Right kidney (tissue), 1 donor: ENCODE measurements around the gene ADAMTSL3.
"Not testable (repeated sequence)": the region's sequence is repeated elsewhere in the genome, so short reads cannot be mapped to it uniquely, and the experiment has no call there.

ENCODE experiments used
- DNase-seq: peaks from one replicate; pipeline ENCODE4 v3.0.0-alpha.2; 2016

Gene ADAMTSL3

GRCh38 chr15:83926116-83926515 is 272.2 kb downstream of the ADAMTSL3 start:
- no peak for DNase-seq

- no peak for DNase-seq
Measured at GRCh38 chr15:83927704-83928391, 273.9 kb downstream of the ADAMTSL3 start.

DNA sequence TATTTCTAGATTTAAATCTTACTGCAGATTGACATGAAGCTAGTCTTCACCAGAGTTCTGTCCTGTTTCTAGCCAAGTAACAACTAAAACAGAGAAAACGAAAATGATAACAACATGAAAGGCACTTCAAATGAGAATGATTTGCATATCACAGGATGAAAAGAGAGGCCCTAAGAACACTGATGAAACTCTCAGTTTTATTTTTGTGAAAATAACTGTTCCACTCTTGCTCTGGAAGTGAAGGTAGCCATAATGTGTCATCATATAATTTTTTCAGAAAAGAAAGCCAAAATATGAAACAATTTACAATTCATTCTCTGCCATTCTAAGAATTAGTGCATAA is 274.4 kb downstream of the ADAMTSL3 start:
- no peak for DNase-seq

DNA sequence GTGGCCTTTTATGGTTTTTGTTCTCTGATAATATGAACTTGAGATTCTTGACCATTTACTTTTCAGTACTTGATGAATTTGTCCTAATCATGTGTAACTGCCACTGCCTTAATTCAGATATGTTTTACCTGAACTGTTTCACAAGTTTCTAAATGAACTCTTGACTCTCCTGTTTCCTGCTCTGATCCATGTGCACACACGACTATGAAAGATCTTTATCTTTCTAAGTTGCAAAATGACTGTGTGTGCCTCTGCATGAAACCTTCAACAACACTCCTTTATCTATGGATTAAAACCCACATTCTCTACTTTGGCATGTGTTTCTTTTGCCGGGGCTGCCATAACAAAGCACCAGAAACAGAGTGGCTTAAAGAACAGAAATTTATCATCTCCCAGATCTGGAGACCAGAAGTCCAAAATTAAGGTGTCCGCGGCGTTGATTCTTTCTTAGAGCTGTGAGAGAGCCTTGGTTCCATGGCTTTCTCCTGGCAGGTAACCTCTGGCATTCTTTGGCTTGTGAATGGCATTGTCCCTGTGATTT is 275.0 kb downstream of the ADAMTSL3 start:
- DNase-seq: no peak

GRCh38 chr15:83929619-83930018 is 275.7 kb downstream of the ADAMTSL3 start:
- no peak for DNase-seq

- DNase-seq: no peak
Measured at GRCh38 chr15:83930392-83931212, 276.7 kb downstream of the ADAMTSL3 start.

GRCh38 chr15:83935774-83936173 is 281.9 kb downstream of the ADAMTSL3 start:
- DNase-seq: no peak

- DNase-seq: no peak
Measured at GRCh38 chr15:83940136-83940535, 286.2 kb downstream of the ADAMTSL3 start.

DNA sequence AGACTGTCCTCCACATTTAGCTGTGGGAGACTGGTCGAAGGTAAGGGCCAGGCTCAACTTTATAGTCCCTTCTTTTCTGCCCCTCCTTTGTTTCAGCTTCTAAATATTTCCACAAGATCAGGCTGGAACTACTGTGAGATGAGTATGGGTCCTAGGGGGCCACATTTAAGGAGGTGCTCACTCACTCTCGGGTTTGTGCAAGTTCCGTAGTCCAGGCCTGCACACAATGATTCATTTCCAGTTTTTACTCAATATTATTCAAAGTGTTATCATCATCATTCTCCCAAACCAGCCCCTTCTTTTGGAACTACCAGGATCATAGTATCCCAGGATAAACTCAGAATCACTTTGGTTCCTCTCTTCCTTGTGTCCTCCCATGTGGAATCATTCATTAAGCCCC is 289.1 kb downstream of the ADAMTSL3 start:
- DNase-seq: no peak

DNA sequence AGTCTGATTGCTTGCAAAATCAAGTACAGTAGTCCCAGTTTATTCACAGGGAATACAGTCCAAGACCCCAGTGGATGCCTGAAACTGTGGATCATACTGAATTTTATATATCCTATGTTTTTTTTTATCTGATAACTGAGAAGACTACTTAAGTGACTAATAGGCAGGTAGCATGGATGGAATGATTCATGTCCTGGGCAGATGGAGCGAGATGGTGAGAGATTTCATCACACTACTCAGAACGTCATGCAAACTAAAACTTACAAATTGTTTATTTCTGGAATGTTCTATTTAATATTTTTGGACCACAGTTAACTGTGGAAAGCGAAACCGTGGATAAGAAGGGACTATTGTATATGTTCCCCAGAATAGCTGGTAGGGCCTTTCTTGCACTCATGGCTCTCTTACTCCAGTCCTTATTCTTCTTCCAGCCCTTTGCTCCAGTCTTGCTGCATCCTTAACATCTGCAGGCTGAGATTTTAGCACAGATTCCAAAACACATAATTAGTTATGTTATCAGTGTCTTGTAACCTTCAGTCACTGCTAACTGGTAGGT is 290.0 kb downstream of the ADAMTSL3 start:
- no peak for DNase-seq

DNA sequence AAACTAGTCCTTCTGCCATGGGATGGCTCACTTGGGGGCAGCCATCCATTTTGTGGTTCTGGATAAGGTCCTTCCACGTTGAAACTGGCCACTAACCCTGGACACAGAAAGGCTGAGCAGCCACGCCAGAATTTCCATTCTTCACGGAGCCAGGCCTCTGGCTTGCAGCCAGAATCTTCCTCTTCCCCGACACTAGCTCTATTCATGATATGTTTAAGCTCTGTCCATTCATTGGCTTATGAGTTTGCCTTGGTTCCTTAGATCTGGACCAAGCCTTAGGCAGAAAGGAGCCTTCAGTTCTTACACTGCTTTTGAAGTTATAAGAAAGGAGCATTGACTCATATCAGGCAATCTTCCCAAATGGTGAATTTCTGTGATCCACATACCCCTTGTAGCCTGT is 293.2 kb downstream of the ADAMTSL3 start:
- no peak for DNase-seq

GRCh38 chr15:83954506-83954905 is 300.6 kb downstream of the ADAMTSL3 start:
- no peak for DNase-seq

DNA sequence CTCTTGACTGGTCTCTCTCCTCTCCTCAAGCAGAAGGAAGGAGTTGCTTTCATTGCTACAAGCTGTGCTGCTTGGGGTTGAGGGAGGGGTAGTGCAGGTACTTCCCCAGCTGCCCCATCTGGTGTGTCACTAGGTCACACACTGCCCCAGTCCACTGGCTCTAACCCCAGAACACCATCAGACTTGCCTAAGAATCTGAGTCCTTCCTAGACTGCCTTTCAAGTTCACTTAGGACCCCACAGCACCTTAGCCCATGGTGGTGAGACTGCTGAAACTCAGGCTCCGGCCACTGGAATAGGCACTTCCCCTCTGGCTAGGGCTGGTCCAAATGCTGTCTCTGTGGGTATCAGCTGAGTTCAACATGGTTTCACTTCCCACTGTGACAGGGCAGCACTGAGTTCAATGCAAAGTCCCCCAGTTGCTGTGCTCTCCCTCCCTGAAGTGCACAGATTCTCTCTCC is 301.9 kb downstream of the ADAMTSL3 start:
- DNase-seq: no peak

DNA sequence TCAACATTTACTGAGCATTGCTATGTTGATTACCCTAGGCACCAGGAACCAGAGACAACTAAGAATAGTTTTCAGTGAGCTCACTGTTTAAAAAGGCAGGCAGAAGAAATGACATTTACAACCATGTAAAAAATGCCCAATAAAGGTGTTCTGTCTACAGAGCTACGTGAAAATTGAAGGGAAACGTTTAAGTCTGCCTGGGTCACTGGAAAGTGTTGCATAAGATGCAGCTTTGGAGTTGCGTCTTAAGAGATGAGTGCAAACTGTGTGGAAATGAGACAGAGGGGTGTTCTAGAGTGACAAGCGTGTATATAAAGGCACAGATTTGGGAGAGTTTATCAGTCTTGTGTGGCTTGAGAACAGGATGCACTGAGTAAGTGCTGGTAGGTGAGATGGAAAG is 303.0 kb downstream of the ADAMTSL3 start:
- DNase-seq: no peak

GRCh38 chr15:83959477-83959876 is 305.6 kb downstream of the ADAMTSL3 start:
- no peak for DNase-seq

DNA sequence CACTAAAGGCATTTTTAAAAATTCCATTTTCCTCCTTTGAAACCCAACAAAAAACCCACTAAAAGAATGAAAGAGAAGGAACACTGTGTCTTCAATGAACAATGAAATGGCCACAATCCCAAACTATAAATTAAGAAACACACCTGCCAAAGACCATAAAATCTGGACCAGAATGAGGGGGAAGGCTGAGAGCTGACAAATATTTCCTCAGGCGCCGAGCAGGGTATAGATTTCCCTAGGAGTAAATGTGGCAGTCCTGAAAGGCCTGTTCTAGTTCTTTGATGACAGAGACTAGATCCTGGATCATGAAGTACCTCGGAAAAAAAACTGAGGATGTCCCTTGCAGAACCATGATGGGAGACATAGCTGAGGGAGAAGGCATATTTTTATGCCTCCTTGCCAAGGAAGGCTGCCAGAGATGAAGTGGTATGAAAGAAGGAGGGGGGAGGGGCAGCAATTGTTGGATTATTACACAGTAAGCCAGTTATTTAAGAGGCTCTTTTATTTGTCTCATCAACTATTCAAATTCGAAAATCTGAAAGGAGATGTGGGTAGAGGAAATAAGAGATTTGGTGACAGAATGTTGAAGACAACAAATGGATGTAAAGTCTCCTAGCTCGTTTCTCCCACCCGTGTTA is 306.4 kb downstream of the ADAMTSL3 start:
- DNase-seq: no peak

DNA sequence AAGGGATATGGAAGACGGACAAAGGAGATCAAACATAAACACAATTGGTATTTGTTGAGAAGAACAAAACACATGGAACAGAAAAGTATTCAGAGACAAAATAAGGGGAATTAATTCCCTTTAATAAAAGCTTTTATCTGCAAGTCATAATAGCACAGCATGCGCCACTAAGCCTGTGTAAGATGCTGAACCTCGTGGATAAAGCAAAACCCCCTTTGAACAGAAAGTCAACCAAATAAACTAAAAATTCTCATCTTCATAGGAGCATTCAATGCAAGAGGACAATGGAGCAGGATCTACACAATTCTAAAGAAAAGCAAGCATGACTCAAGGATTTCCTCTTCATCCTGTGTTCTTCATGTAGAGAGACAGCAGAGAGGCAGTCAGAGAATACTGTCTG is 307.4 kb downstream of the ADAMTSL3 start:
- no peak for DNase-seq

DNA sequence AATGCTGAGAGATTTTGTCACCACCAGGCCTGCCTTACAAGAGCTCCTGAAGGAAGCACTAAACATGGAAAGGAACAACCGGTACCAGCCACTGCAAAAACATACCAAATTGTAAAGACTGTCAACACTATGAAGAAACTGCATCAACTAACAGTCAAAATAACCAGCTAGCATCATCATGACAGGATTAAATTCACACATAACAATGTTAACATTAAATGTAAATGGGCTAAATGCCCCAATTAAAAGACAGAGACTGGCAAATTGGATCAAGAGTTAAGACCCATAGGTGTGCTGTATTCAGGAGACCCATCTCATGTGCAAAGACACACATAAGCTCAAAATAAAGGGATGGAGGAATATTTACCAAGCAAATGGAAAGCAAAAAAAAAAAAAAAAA is 311.0 kb downstream of the ADAMTSL3 start:
- not testable (repeated sequence) for DNase-seq

DNA sequence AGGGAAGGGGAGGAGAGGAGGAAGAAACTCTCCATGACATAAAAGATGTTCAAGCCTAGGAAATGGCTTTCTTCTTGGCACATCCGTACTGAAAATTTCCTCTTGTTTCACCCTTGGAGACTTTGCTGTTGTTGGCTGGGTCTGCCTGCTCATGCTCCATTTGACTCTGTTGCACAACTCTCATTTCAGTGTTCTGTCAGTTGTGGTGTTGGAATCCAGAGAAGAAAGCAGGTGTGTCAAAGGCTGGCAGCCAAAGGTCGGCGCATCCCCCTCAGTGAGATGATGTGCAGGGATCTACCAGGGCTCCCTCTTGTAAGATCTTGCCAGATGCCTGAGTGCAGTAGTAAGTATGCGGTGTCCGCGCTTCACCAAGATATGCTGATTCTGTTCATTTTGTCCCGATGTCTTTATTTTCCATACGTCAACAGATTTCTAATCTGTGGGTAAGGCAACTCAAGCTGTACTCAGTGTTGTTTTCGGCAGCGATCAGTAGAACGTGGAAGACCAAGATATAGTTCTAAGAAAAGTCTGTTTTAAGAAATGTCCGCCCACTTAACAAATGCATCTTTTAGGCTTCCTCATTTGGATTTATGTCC is 316.5 kb downstream of the ADAMTSL3 start:
- no peak for DNase-seq

DNA sequence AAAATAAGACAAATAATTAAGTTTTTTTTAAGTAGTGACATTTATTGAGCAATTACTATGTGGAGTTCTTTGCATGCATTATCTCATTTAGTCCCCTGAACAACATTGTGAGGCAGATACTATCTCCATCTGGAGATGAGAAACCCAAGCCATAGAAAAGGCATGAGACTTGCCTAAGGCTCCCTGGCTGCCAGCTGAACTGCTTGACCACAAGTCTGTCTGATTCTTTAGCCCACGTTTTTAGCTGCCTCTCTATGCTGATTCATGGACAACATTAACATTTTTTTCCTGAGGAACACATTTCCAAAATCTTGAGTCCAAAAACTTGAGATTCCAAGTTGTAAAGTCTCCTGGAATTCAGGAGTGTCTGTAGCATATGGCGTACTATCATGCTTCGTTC is 318.1 kb downstream of the ADAMTSL3 start:
- DNase-seq: no peak

DNA sequence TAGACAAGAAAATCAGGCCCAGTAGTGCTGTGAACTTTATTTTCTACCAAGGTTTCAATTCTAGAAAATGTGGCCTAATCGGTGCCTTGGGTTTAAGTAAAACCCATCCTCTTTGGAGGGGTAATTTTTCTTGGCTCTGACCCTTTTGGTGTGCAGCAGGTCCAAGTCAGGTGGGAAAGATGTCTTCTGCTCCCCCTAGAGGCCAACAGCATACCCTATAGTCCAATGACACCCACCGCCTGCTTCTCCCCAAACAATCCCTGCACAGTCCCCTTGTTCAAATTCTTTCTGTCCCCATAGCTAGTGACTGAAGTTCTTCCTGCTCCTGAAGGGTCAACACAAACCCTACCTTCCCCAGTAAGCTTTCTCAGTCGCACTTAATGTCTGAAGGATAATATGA is 319.9 kb downstream of the ADAMTSL3 start:
- no peak for DNase-seq

- no peak for DNase-seq
Measured at GRCh38 chr15:83977992-83978391, 324.1 kb downstream of the ADAMTSL3 start.
